Right ventricle myocardium superior (tissue), 1 donor: ENCODE data around the gene FITM2. TPM values are rescaled to one million over a fixed set of nuclear protein-coding genes. Genes with fewer than 3 reads are reported as not detected.

Experiments
- ATAC-seq: fragments of 200-7000 bp; cut with Tn5 transposase; one replicate; pipeline ENCODE4 v1.9.1; 2020; ENCODE audit warnings: mild to moderate bottlenecking; ENCODE audit not compliant: poor library complexity
- DNase-seq: peaks from one replicate; pipeline ENCODE4 v3.0.0-alpha.2; 2020
- intact Hi-C: fragments of 100-400 bp; cut with DNase I; formaldehyde crosslinking; loops from one replicate; pipeline ENCODE4 v1.11.2; 2022
- total RNA-seq: library from RNA; stranded (reverse); fragmentation: NEBNext Ultra II Directional; extraction: Animal tissue kit (Norgen Biotek cat#: 25700); gene quantifications from one replicate; pipeline ENCODE4 v1.2.1, GENCODE V29; 2021
- donor health status: DM: no; HTN: yes; CAD: no; lungs with severe emphysema.

Gene FITM2
- total RNA-seq, 1 donor from 2014 or later: 150 TPM

GRCh38 chr20:44296011-44296410 is 15.0 kb downstream of the FITM2 start:
- ATAC-seq (peak; percentile 86), DNase-seq (peak; percentile 62)
- intact Hi-C loops: no loop called here

GRCh38 chr20:44291754-44292153 is 19.2 kb downstream of the FITM2 start:
- intact Hi-C loops: no loop called here
- DNase-seq (no peak), ATAC-seq (no peak)

GRCh38 chr20:44288252-44288651 is 22.8 kb downstream of the FITM2 start:
- DNase-seq (no peak), ATAC-seq (peak; percentile 62)
- intact Hi-C loops: no loop called here

- intact Hi-C loops: no loop called here
- DNase-seq: peak; percentile 57
- ATAC-seq: peak; percentile 70
Observed at GRCh38 chr20:44287272-44288097, 23.5 kb downstream of the FITM2 start.

GRCh38 chr20:44284032-44284431 is 27.0 kb downstream of the FITM2 start:
- ATAC-seq: no peak
- intact Hi-C loops: no loop called here
- no peak for DNase-seq

GRCh38 chr20:44282192-44282591 is 28.8 kb downstream of the FITM2 start:
- intact Hi-C loops: no loop called here
- DNase-seq (no peak), ATAC-seq (peak; percentile 73)

GRCh38 chr20:44280387-44280786 is 30.6 kb downstream of the FITM2 start:
- ATAC-seq (no peak), DNase-seq (no peak)
- intact Hi-C loops: no loop called here

GRCh38 chr20:44279228-44279627 is 31.8 kb downstream of the FITM2 start:
- ATAC-seq (no peak), DNase-seq (no peak)
- intact Hi-C loops: no loop called here

- intact Hi-C loops: no loop called here
- DNase-seq (no peak), ATAC-seq (no peak)
Observed at GRCh38 chr20:44274303-44275017, 36.5 kb downstream of the FITM2 start.

GRCh38 chr20:44273231-44274215 is 37.5 kb downstream of the FITM2 start:
- no peak for DNase-seq
- intact Hi-C loops: no loop called here
- no peak for ATAC-seq

- ATAC-seq (no peak), DNase-seq (no peak)
- intact Hi-C loops: no loop called here
Observed at GRCh38 chr20:44271915-44272663, 38.9 kb downstream of the FITM2 start.

- no peak for DNase-seq
- intact Hi-C loops: no loop called here
- ATAC-seq: no peak
Observed at GRCh38 chr20:44268802-44269201, 42.2 kb downstream of the FITM2 start.

- no peak for ATAC-seq
Observed at GRCh38 chr20:44264287-44264686, 46.7 kb downstream of the FITM2 start.

GRCh38 chr20:44258226-44258890 is 52.6 kb downstream of the FITM2 start:
- ATAC-seq (no peak), DNase-seq (no peak)
- intact Hi-C loops: no loop called here

More at GRCh38 chr20:44264287-44264686, 46.7 kb downstream of the FITM2 start:
- no peak for DNase-seq
- intact Hi-C loops: no loop called here

- ATAC-seq: no peak
- intact Hi-C loops: no loop called here
- DNase-seq: no peak
Observed at GRCh38 chr20:44256961-44257360, 54.0 kb downstream of the FITM2 start.

- no peak for ATAC-seq
- no peak for DNase-seq
- intact Hi-C loops: no loop called here
Observed at GRCh38 chr20:44255942-44256341, 55.1 kb downstream of the FITM2 start.

- no peak for ATAC-seq
- DNase-seq: no peak
- intact Hi-C loops: no loop called here
Observed at GRCh38 chr20:44254073-44254472, 56.9 kb downstream of the FITM2 start.

GRCh38 chr20:44253528-44253927 is 57.5 kb downstream of the FITM2 start:
- DNase-seq: no peak
- intact Hi-C loops: no loop called here
- ATAC-seq: no peak
